MM.1S (cell line): Measurements from ENCODE around the gene FDPS.

Source experiments
- DNase-seq: peaks from one replicate; pipeline ENCODE4 v3.0.0-alpha.2; 2015
- H2AFZ ChIP-seq: fragments of 300-600 bp; sonication (generic); 2 replicates; pipeline ENCODE4 v1.6.0; 2016; ENCODE audit warnings: antibody characterized with exemption, low read length
- H3F3A ChIP-seq: fragments of 300-600 bp; sonication (generic); 2 replicates; pipeline ENCODE4 v1.6.1; 2016; ENCODE audit warnings: mild to moderate bottlenecking, antibody characterized with exemption, low read length, moderate library complexity, mixed read lengths; ENCODE audit not compliant: insufficient read depth
- H3K27ac ChIP-seq: fragments of 300-600 bp; sonication (generic); 2 replicates; pipeline ENCODE4 v1.5.1; 2016; ENCODE audit warnings: mild to moderate bottlenecking, low read length
- H3K27me3 ChIP-seq: fragments of 300-600 bp; sonication (generic); replicated peaks from 2 replicates; pipeline ENCODE4 v1.6.0; 2016; ENCODE audit warnings: low read length; ENCODE audit not compliant: insufficient read depth
- H3K36me3 ChIP-seq: fragments of 300-600 bp; sonication (generic); replicated peaks from 2 replicates; pipeline ENCODE4 v1.6.1; 2016; ENCODE audit warnings: mild to moderate bottlenecking, low read length, mixed read lengths; ENCODE audit not compliant: insufficient read depth
- H3K4me1 ChIP-seq: fragments of 300-600 bp; sonication (generic); 2 replicates; pipeline ENCODE4 v1.6.1; 2016; ENCODE audit warnings: low read length, mixed read lengths
- H3K4me2 ChIP-seq: fragments of 300-600 bp; sonication (generic); 2 replicates; pipeline ENCODE4 v1.6.0; 2016; ENCODE audit warnings: low read depth, low read length
- H3K4me3 ChIP-seq: fragments of 300-600 bp; sonication (generic); 2 replicates; pipeline ENCODE4 v1.5.1; 2016; ENCODE audit warnings: low read length, mixed read lengths
- H3K79me2 ChIP-seq: fragments of 300-600 bp; sonication (generic); 2 replicates; pipeline ENCODE4 v1.6.1; 2016; ENCODE audit warnings: mixed run types, low read length, mixed read lengths
- H3K9ac ChIP-seq: fragments of 300-600 bp; sonication (generic); 2 replicates; pipeline ENCODE4 v1.6.1; 2016; ENCODE audit warnings: low read length, mixed read lengths
- H3K9me2 ChIP-seq: fragments of 300-600 bp; sonication (generic); replicated peaks from 2 replicates; pipeline ENCODE4 v1.6.1; 2016; ENCODE audit warnings: mild to moderate bottlenecking, low read length, mixed read lengths; ENCODE audit not compliant: insufficient read depth
- H3K9me3 ChIP-seq: fragments of 300-600 bp; sonication (generic); replicated peaks from 2 replicates; pipeline ENCODE4 v1.6.1; 2016; ENCODE audit warnings: mild to moderate bottlenecking, low read length, mixed read lengths; ENCODE audit not compliant: insufficient read depth
- H4K20me1 ChIP-seq: fragments of 300-600 bp; sonication (generic); 2 replicates; pipeline ENCODE4 v1.6.1; 2016; ENCODE audit warnings: mild to moderate bottlenecking, low read length, moderate library complexity, mixed read lengths; ENCODE audit not compliant: insufficient read depth
- CTCF ChIP-seq: fragments of 300-600 bp; sonication (generic); IDR thresholded peaks from 2 replicates; pipeline ENCODE4 v1.5.1; 2016; ENCODE audit warnings: antibody characterized with exemption, low read length, mixed read lengths
- EZH2 ChIP-seq: fragments of 300-600 bp; sonication (generic); optimal IDR thresholded peaks from 2 replicates; pipeline ENCODE3; 2017; ENCODE audit warnings: low read depth, mild to moderate bottlenecking, antibody characterized with exemption, low read length, mixed read lengths
- EZH2phosphoT487 ChIP-seq: fragments of 300-600 bp; sonication (generic); IDR thresholded peaks from 2 replicates; pipeline ENCODE4 v1.6.1; 2018; ENCODE audit warnings: antibody characterized with exemption, low read length

Gene FDPS

GRCh38 chr1:155320661-155321617 lies 12.3 kb downstream of the FDPS start, which contains the start of gene RUSC1:
Gene RUSC1, plus strand, starts transcription at chr1:155320894. Its CDS starts 880 bp downstream, at chr1:155321774.
- Histone ChIP-seq H2AFZ (no peak within 1 kb of the TSS), H3K27ac (no peak within 1 kb of the TSS), H3K9me3 (no peaks in the 10 kb centered on the region), H3K9ac (no peak within 1 kb of the TSS), H3K27me3 (no peaks in the 10 kb centered on the region), H3F3A (peaks cover 50% of the 10 kb centered on the region), H4K20me1 (no peaks in the 10 kb centered on the region), H3K4me3 (no peak within 1 kb of the TSS), H3K36me3 (0 out of 2 replicates have a peak, but pooled peaks cover 7% of the 10 kb centered on the region), H3K9me2 (no peaks in the 10 kb centered on the region), H3K4me1 (0 out of 2 replicates have a peak, but pooled peaks cover 7% of the 10 kb centered on the region), H3K4me2 (no peak within 1 kb of the TSS), H3K79me2 (no peaks in the 10 kb centered on the region)
- no peak for DNase-seq
- TF ChIP-seq CTCF, result no peak
- TF ChIP-seq EZH2phosphoT487, result no peak
- TF ChIP-seq EZH2, result no peak

- H3K4me1 ChIP-seq, result 0 out of 2 replicates have a peak, but pooled peaks cover 7% of the 10 kb centered on the region
- H4K20me1 ChIP-seq, result no peaks in the 10 kb centered on the region
- H3K36me3 ChIP-seq, result 0 out of 2 replicates have a peak, but pooled peaks cover 7% of the 10 kb centered on the region
- H2AFZ ChIP-seq, result no peak overlapping the region
- H3K27me3 ChIP-seq, result no peaks in the 10 kb centered on the region
- H3K4me3 ChIP-seq, result no peak overlapping the region
- no peak overlapping the region for H3K27ac ChIP-seq
- peak overlapping the region; percentile 99; the same call in 1 of the 2 replicates for H3K4me2 ChIP-seq
- TF ChIP-seq EZH2phosphoT487, result no peak
- no peak for TF ChIP-seq CTCF
- TF ChIP-seq EZH2, result no peak
- no peak for DNase-seq
- H3K9me3 ChIP-seq, result no peaks in the 10 kb centered on the region
- no peaks in the 10 kb centered on the region for H3K9me2 ChIP-seq
- peaks cover 49% of the 10 kb centered on the region for H3F3A ChIP-seq
- no peaks in the 10 kb centered on the region for H3K79me2 ChIP-seq
- H3K9ac ChIP-seq, result no peak overlapping the region
Observed at GRCh38 chr1:155321639-155322503, 13.2 kb downstream of the FDPS start.

- Histone ChIP-seq H3K27me3 (no peaks in the 10 kb centered on the region), H2AFZ (no peak overlapping the region), H3K9ac (no peak overlapping the region), H3K27ac (no peak overlapping the region), H3F3A (peaks cover 49% of the 10 kb centered on the region), H3K79me2 (no peaks in the 10 kb centered on the region), H3K4me2 (peak overlapping the region; percentile 99), H4K20me1 (no peaks in the 10 kb centered on the region), H3K9me3 (no peaks in the 10 kb centered on the region), H3K4me3 (peak overlapping the region; percentile 93; the same call in 1 of the 2 replicates), H3K9me2 (no peaks in the 10 kb centered on the region), H3K4me1 (0 out of 2 replicates have a peak, but pooled peaks cover 7% of the 10 kb centered on the region), H3K36me3 (0 out of 2 replicates have a peak, but pooled peaks cover 7% of the 10 kb centered on the region)
- TF ChIP-seq CTCF (no peak), EZH2 (no peak), EZH2phosphoT487 (no peak)
- no peak for DNase-seq
Observed at GRCh38 chr1:155322571-155322952, 13.9 kb downstream of the FDPS start.
